T-cell (primary cell): ENCODE data around the gene CGB5. TPM values are rescaled to one million over a fixed set of nuclear protein-coding genes. Genes with fewer than 3 reads are reported as not detected.
"Not testable (repeated sequence)": the region's sequence is repeated elsewhere in the genome, so short reads cannot be mapped to it uniquely, and the experiment has no call there.

Experiments
- ATAC-seq, 4 experiments: fragments of 200-7000 bp in 3 of 4; fragments of 150-1000 bp in 1 of 4; cut with Tn5 transposase; replicated peaks in 1 of 4; 1 replicate in 3 of 4; 2 replicates in 1 of 4; pipeline ENCODE4 v1.10.0; 2021; ENCODE audit warnings: moderate library complexity in 3 of 4, mild to moderate bottlenecking in 2 of 4, moderate number of reproducible peaks in 1 of 4
- CTCF ChIA-PET, 2 donors: fragments of 300-600 bp; sonication (Branson Sonifier 250); formaldehyde crosslinking; loops; one replicate each; lab custom pipeline; 2022; ENCODE audit warnings: antibody characterized with exemption in 2 of 2; lab: Charles Lee
- POLR2A ChIA-PET, 2 donors: fragments of 300-600 bp; sonication (Branson Sonifier 250); formaldehyde crosslinking; loops; one replicate each; lab custom pipeline; 2022; ENCODE audit warnings: antibody characterized with exemption in 2 of 2; lab: Charles Lee
- DNase-seq, 35 experiments: peaks; one replicate each; pipeline versions ENCODE4 v3.0.0 to v3.0.0-alpha.2; 2013 to 2023
- H3K27ac ChIP-seq: one replicate; pipeline ENCODE4 v1.5.1; 2013; ENCODE audit warnings: low read length
- H3K27me3 ChIP-seq, 2 experiments: replicated peaks in 1 of 2; 1 replicate in 1 of 2; 2 replicates in 1 of 2; pipeline versions ENCODE4 v1.6.1 to v1.7.0; 2013; ENCODE audit warnings: low read length in 1 of 2, mixed read lengths in 1 of 2; ENCODE audit not compliant: control insufficient read depth in 2 of 2, insufficient read depth in 2 of 2; ENCODE audit errors: extremely low read depth in 1 of 2
- H3K36me3 ChIP-seq, 2 donors: 1 replicate in 1 of 2; 2 replicates in 1 of 2; pipeline versions ENCODE4 v1.6.1 to v1.7.0; 2013; ENCODE audit warnings: low read length in 1 of 2; ENCODE audit not compliant: control insufficient read depth in 2 of 2, insufficient read depth in 1 of 2; ENCODE audit errors: extremely low read depth in 1 of 2
- H3K4me1 ChIP-seq, 2 experiments: 1 replicate in 1 of 2; 2 replicates in 1 of 2; pipeline versions ENCODE4 v1.6.1 to v1.7.0; 2013; ENCODE audit warnings: low read length in 2 of 2, mixed read lengths in 1 of 2; ENCODE audit not compliant: insufficient read depth in 2 of 2, control insufficient read depth in 1 of 2; ENCODE audit errors: extremely low read depth in 1 of 2
- H3K4me3 ChIP-seq, 2 donors: 1 replicate in 1 of 2; 2 replicates in 1 of 2; pipeline versions ENCODE4 v1.5.1 to v1.7.0; 2013; ENCODE audit warnings: mild to moderate bottlenecking in 2 of 2, low read length in 1 of 2, moderate library complexity in 1 of 2; ENCODE audit not compliant: control insufficient read depth in 1 of 2; ENCODE audit errors: extremely low read depth in 1 of 2
- H3K9me3 ChIP-seq: 2 replicates; pipeline ENCODE4 v1.7.0; 2013
- H3K27ac Mint-ChIP-seq, 2 donors: one replicate each; pipeline ENCODE4 v1.8.0; 2020 to 2021; ENCODE audit warnings: mild to moderate bottlenecking in 2 of 2, mixed read lengths in 2 of 2
- H3K27me3 Mint-ChIP-seq, 2 donors: one replicate each; pipeline ENCODE4 v1.8.0; 2021 to 2022; ENCODE audit warnings: mixed read lengths in 2 of 2
- H3K36me3 Mint-ChIP-seq: one replicate; pipeline ENCODE4 v1.8.0; 2021; ENCODE audit warnings: mixed read lengths
- H3K4me1 Mint-ChIP-seq, 3 donors: one replicate each; pipeline ENCODE4 v1.8.0; 2020 to 2022; ENCODE audit warnings: mixed read lengths in 3 of 3, mild to moderate bottlenecking in 1 of 3
- H3K4me3 Mint-ChIP-seq, 3 donors: one replicate each; pipeline ENCODE4 v1.8.0; 2020 to 2022; ENCODE audit warnings: mild to moderate bottlenecking in 3 of 3, mixed read lengths in 3 of 3, moderate library complexity in 3 of 3
- H3K9me3 Mint-ChIP-seq, 3 donors: one replicate each; pipeline ENCODE4 v1.8.0; 2020 to 2022; ENCODE audit warnings: mixed read lengths in 3 of 3
- WGBS: methylation state at CpG from one replicate; pipeline ENCODE4 v1.1.5; 2013; ENCODE audit warnings: missing lambda C conversion rate; ENCODE audit not compliant: insufficient coverage; 5-methylcytosine and 5-hydroxymethylcytosine counted together
- total RNA-seq, 35 experiments: library from RNA in 6 of 35; stranded (reverse) in 6 of 35; fragments of 120-200 nt in 1 of 35; gene quantifications; one replicate each; pipeline versions ENCODE4 v1.2.1 to v1.2.4 and lab custom pipeline; 2013 to 2026

Gene CGB5
- total RNA-seq, 5 donors from 2014 or later (not counting 1 experiment from before 2014, with no cell fraction given), result not detected

DNA sequence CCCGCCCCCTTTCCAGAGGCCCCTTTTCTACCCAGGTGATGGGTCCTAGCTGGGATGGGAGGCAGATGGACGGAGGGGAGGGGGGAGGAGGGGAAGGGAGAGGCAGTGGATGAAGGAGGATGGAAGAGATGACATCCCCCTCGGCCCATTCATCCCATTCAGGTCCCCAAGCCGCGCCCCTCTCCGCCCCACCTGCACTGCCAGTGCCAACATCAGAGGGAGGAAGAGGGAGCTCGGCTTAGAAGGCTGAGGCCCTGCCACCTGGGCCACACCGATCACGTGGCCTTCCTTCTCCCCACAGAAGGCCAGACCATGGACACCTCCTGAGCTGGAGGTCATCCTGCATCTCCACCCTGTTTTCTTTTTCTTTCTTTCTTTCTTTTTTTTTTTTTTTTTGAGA, 15.0 kb upstream of the CGB5 start:
- H3K27me3 Mint-ChIP-seq, result peaks cover 4 to 11% of the 10 kb centered on the region in 2 donors
- H3K9me3 Mint-ChIP-seq, H3K36me3 ChIP-seq, H3K4me1 ChIP-seq, POLR2A ChIA-PET, H3K36me3 Mint-ChIP-seq, H3K9me3 ChIP-seq, H3K4me3 Mint-ChIP-seq, H3K4me3 ChIP-seq, H3K27ac ChIP-seq, DNase-seq, H3K27me3 ChIP-seq, H3K27ac Mint-ChIP-seq, H3K4me1 Mint-ChIP-seq, ATAC-seq, CTCF ChIA-PET: not testable (repeated sequence)
- WGBS, result no CpG with 5 or more reads among the region's 9 CpGs

- CTCF ChIA-PET, H3K4me1 Mint-ChIP-seq, H3K27me3 ChIP-seq, H3K36me3 Mint-ChIP-seq, H3K27ac Mint-ChIP-seq, H3K9me3 Mint-ChIP-seq, H3K27ac ChIP-seq, ATAC-seq, H3K9me3 ChIP-seq, H3K4me3 Mint-ChIP-seq, POLR2A ChIA-PET, H3K36me3 ChIP-seq, DNase-seq, H3K4me1 ChIP-seq, H3K4me3 ChIP-seq: not testable (repeated sequence)
- H3K27me3 Mint-ChIP-seq, result peaks cover 4 to 11% of the 10 kb centered on the region in 2 donors
- 100% methylated on average over 7 of the region's 14 CpGs for WGBS
Observed at GRCh38 chr19:49029749-49030148, 13.9 kb upstream of the CGB5 start.

- H3K9me3 Mint-ChIP-seq, DNase-seq, H3K36me3 Mint-ChIP-seq, H3K4me1 ChIP-seq, H3K4me3 ChIP-seq, H3K36me3 ChIP-seq, ATAC-seq, POLR2A ChIA-PET, H3K4me3 Mint-ChIP-seq, H3K9me3 ChIP-seq, H3K27ac Mint-ChIP-seq, H3K27ac ChIP-seq, CTCF ChIA-PET, H3K27me3 ChIP-seq, H3K4me1 Mint-ChIP-seq: not testable (repeated sequence)
- H3K27me3 Mint-ChIP-seq, result peaks cover 4 to 12% of the 10 kb centered on the region in 2 donors
- no CpG with 5 or more reads among the region's 8 CpGs for WGBS
Observed at GRCh38 chr19:49030323-49030722, 13.3 kb upstream of the CGB5 start.

DNA sequence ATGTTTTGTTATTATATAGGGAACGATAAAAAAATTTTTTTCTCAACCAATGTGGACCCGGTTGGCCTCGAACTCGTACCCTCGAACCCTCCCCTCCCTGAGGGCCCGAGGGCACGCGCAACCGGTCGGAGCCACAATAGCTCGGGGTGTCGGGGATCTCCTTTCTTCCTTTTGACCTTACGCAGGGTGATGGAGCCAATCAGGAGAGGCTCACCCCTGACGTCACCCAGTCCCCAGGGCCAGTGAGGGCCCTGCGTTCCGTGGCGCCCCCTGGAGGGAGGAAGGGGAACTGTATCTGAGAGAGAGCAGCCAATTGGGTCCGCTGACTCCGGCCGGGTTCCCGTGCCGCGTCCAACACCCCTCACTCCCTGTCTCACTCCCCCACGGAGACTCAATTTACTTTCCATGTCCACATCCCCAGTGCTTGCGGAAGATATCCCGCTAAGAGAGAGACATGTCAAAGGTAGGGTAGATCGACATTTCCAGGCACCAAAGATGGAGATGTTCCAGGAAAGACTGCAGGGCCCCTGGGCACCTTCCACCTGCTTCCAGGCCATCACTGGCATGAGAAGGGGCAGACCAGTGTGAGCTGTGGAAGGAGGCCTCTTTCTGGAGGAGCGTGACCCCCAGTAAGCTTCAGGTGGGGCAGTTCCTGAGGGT, 11.9 kb upstream of the CGB5 start, which contains the start of gene CGB2:
TSS of gene CGB2 (plus strand) at position 249 of the 660 bp plus-strand sequence. CDS start at position 455, 206 bp downstream.
- ATAC-seq (peak in 2 of 4 experiments; percentile 65 to 73), DNase-seq (peak in 31 of 35 experiments; percentile 17 to 71 (median 37))
- H3K36me3 ChIP-seq, H3K4me3 Mint-ChIP-seq, H3K9me3 ChIP-seq, H3K4me1 ChIP-seq, H3K36me3 Mint-ChIP-seq, H3K9me3 Mint-ChIP-seq, H3K4me1 Mint-ChIP-seq, H3K4me3 ChIP-seq, H3K27ac ChIP-seq, POLR2A ChIA-PET, H3K27me3 ChIP-seq: not testable (repeated sequence)
- Mint-ChIP-seq H3K27me3 (peaks cover 4 to 13% of the 10 kb centered on the region in 2 donors), H3K27ac (peak within 1 kb of the TSS in 1 of 2 donors; percentile 22)
- CTCF ChIA-PET, result interaction anchor here in 1 of 2 donors (0.5 kb wide), 1 partner anchor 35 kb away, joined by 3 read pairs; no protein-coding TSS in a partner anchor
- 93% methylated on average over 2 of the region's 28 CpGs for WGBS

GRCh38 chr19:49036815-49037214, 6.8 kb upstream of the CGB5 start, which contains the start of gene CGB1:
TSS of gene CGB1 (minus strand) at chr19:49036895. CDS start at chr19:49036711, 184 bp downstream.
- H3K27me3 Mint-ChIP-seq, H3K36me3 Mint-ChIP-seq, H3K27ac Mint-ChIP-seq, H3K4me1 ChIP-seq, H3K4me3 ChIP-seq, H3K9me3 Mint-ChIP-seq, CTCF ChIA-PET, H3K9me3 ChIP-seq, ATAC-seq, H3K27me3 ChIP-seq, H3K4me1 Mint-ChIP-seq, H3K27ac ChIP-seq, POLR2A ChIA-PET, H3K4me3 Mint-ChIP-seq, H3K36me3 ChIP-seq: not testable (repeated sequence)
- DNase-seq, result peak in 10 of 35 experiments; percentile 12 to 50 (median 30)
- WGBS, result 29% methylated on average over 4 of the region's 18 CpGs

DNA sequence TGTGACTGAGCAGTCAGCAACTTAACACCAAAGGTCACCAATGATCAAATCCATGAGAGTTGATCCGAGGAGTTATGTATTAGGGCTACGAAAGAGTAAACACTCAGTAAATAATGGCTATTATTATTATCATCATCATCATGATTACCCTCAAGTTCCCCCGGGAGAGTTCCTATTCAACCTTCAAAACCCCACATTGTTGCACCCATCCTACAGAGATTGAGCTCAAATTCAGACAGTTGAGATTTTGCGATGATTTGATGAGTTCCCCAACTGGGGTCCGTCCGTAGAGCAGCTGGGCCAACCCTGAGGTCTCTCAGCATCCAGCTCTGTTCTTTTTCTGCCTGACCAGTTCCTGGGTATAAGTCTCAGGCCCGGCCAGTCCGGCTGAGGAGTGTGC, 5.5 kb upstream of the CGB5 start:
- CTCF ChIA-PET, H3K27ac Mint-ChIP-seq: not testable (repeated sequence)

More for the DNA sequence above, 5.5 kb upstream of the CGB5 start:
- DNase-seq, H3K27ac ChIP-seq, H3K36me3 ChIP-seq, H3K27me3 Mint-ChIP-seq, H3K4me3 ChIP-seq, H3K9me3 ChIP-seq, H3K4me3 Mint-ChIP-seq, H3K27me3 ChIP-seq, POLR2A ChIA-PET, H3K9me3 Mint-ChIP-seq, H3K36me3 Mint-ChIP-seq, H3K4me1 Mint-ChIP-seq, ATAC-seq, H3K4me1 ChIP-seq: not testable (repeated sequence)
- no CpG with 5 or more reads among the region's 8 CpGs for WGBS
